HFFc6 (cell line): ENCODE measurements around the gene TTC4. TPM values are rescaled to one million over a fixed set of nuclear protein-coding genes. Genes with fewer than 3 reads are reported as not detected.

Experiments
- DNase-seq: peaks from one replicate; pipeline ENCODE4 v3.0.0-alpha.2; 2018
- H3K27ac Mint-ChIP-seq: 2 replicates; pipeline ENCODE4 v1.8.0; 2020; ENCODE audit warnings: mild to moderate bottlenecking, mixed read lengths
- H3K27me3 Mint-ChIP-seq: 2 replicates; pipeline ENCODE4 v1.8.0; 2021; ENCODE audit warnings: mild to moderate bottlenecking, moderate library complexity, mixed read lengths; ENCODE audit not compliant: insufficient read depth
- H3K36me3 Mint-ChIP-seq: 2 replicates; pipeline ENCODE4 v1.8.0; 2021; ENCODE audit warnings: low read depth, mixed read lengths
- H3K4me1 Mint-ChIP-seq: 2 replicates; pipeline ENCODE4 v1.8.0; 2020; ENCODE audit warnings: low read depth, mixed read lengths
- H3K4me3 Mint-ChIP-seq: 2 replicates; pipeline ENCODE4 v1.8.0; 2020; ENCODE audit warnings: mild to moderate bottlenecking, moderate library complexity, mixed read lengths
- H3K9me3 Mint-ChIP-seq: 2 replicates; pipeline ENCODE4 v1.8.0; 2020; ENCODE audit warnings: mild to moderate bottlenecking, mixed read lengths
- total RNA-seq, 6 experiments: library from RNA; stranded (reverse); fragmentation: NEBNext Ultra II Directional; extraction: Animal tissue kit (Norgen Biotek cat#: 25700); gene quantifications; 2 replicates in 1 of 6; 3 replicates in 5 of 6; pipeline ENCODE4 v1.2.3, GENCODE V29; 2021
- TF ChIP-seq, protein P1 (sequence below): fragments of 200-600 bp; sonication (generic); IDR thresholded peaks from 2 replicates; pipeline ENCODE4 v1.5.0; 2021; ENCODE audit warnings: antibody characterized with exemption, mild to moderate bottlenecking

Gene TTC4
- total RNA-seq, 6 experiments from 2014 or later: 20.1 to 31.5 (median 28.2) TPM

- DNase-seq: no peak
- Mint-ChIP-seq H3K36me3 (no peaks in the 10 kb centered on the region), H3K4me3 (no peak overlapping the region), H3K27ac (no peak overlapping the region), H3K9me3 (no peaks in the 10 kb centered on the region), H3K27me3 (peaks cover 32% of the 10 kb centered on the region), H3K4me1 (no peaks in the 10 kb centered on the region)
- TF ChIP-seq, protein P1, sequence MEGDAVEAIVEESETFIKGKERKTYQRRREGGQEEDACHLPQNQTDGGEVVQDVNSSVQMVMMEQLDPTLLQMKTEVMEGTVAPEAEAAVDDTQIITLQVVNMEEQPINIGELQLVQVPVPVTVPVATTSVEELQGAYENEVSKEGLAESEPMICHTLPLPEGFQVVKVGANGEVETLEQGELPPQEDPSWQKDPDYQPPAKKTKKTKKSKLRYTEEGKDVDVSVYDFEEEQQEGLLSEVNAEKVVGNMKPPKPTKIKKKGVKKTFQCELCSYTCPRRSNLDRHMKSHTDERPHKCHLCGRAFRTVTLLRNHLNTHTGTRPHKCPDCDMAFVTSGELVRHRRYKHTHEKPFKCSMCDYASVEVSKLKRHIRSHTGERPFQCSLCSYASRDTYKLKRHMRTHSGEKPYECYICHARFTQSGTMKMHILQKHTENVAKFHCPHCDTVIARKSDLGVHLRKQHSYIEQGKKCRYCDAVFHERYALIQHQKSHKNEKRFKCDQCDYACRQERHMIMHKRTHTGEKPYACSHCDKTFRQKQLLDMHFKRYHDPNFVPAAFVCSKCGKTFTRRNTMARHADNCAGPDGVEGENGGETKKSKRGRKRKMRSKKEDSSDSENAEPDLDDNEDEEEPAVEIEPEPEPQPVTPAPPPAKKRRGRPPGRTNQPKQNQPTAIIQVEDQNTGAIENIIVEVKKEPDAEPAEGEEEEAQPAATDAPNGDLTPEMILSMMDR: no peak
Measured at GRCh38 chr1:54685335-54685905, 30.2 kb upstream of the TTC4 start.

- TF ChIP-seq, protein P1: no peak
Measured at GRCh38 chr1:54686155-54686554, 29.5 kb upstream of the TTC4 start.

DNA sequence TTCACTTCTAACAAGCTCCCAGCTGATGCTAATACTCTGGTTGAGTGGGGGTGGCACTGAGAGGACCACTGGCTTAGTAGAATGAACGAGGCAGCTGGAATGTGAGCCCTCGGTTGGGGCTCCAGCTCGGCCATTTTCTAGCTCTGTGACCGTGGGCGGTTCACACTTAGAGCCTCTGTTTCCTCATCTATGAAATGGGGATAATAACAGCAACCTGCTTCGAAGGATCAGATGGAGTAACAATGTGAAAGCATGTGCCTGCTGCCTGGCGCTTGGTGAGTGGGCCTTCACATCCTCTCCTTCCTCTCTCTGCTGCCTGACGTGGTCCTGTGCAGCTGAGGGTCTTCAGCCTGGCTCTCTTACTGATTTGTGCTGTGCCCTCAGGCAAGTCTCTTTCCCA lies 20.9 kb upstream of the TTC4 start:
- TF ChIP-seq, protein P1: no peak
- Mint-ChIP-seq H3K4me1 (no peaks in the 10 kb centered on the region), H3K4me3 (no peak overlapping the region), H3K27me3 (peaks cover 33% of the 10 kb centered on the region), H3K27ac (no peak overlapping the region), H3K36me3 (no peaks in the 10 kb centered on the region), H3K9me3 (no peaks in the 10 kb centered on the region)
- no peak for DNase-seq

More at GRCh38 chr1:54686155-54686554, 29.5 kb upstream of the TTC4 start:
- Mint-ChIP-seq H3K4me1 (no peaks in the 10 kb centered on the region), H3K27ac (no peak overlapping the region), H3K36me3 (no peaks in the 10 kb centered on the region), H3K27me3 (peaks cover 36% of the 10 kb centered on the region), H3K4me3 (no peak overlapping the region), H3K9me3 (no peaks in the 10 kb centered on the region)
- no peak for DNase-seq

DNA sequence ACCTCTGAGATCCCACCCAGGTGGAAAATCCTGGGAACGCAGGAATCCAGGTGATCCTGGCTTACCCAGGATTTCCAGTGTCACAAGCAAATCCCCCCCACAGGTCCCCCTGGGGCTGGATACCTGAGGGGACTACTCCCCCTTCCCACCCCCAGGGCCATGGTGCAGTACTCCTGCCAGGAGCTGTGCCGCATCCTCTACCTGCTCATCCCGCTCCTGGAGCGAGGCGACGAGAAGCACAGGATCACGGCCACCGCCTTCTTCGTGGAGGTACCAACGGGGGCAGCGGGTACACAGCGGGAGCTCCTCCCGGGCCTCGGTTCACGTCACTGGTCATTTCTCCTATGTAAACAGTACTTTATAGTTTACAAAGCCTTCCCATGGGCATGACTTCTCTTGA lies 20.4 kb upstream of the TTC4 start:
- Mint-ChIP-seq H3K36me3 (no peaks in the 10 kb centered on the region), H3K27ac (no peak overlapping the region), H3K9me3 (no peaks in the 10 kb centered on the region), H3K27me3 (peaks cover 34% of the 10 kb centered on the region), H3K4me1 (no peaks in the 10 kb centered on the region), H3K4me3 (no peak overlapping the region)
- no peak for DNase-seq
- TF ChIP-seq, protein P1: no peak

- no peak for DNase-seq
- no peak overlapping the region for H3K4me3 Mint-ChIP-seq
- H3K4me1 Mint-ChIP-seq: no peaks in the 10 kb centered on the region
- TF ChIP-seq, protein P1: no peak
- H3K27me3 Mint-ChIP-seq: peaks cover 33% of the 10 kb centered on the region
- no peaks in the 10 kb centered on the region for H3K36me3 Mint-ChIP-seq
- no peak overlapping the region for H3K27ac Mint-ChIP-seq
- no peaks in the 10 kb centered on the region for H3K9me3 Mint-ChIP-seq
Measured at GRCh38 chr1:54695764-54696163, 19.9 kb upstream of the TTC4 start.

- no peaks in the 10 kb centered on the region for H3K36me3 Mint-ChIP-seq
- no peak overlapping the region for H3K4me3 Mint-ChIP-seq
- peaks cover 30% of the 10 kb centered on the region for H3K27me3 Mint-ChIP-seq
- no peaks in the 10 kb centered on the region for H3K4me1 Mint-ChIP-seq
- H3K9me3 Mint-ChIP-seq: no peaks in the 10 kb centered on the region
- DNase-seq: no peak
- no peak overlapping the region for H3K27ac Mint-ChIP-seq
- TF ChIP-seq, protein P1: no peak
Measured at GRCh38 chr1:54696262-54696661, 19.4 kb upstream of the TTC4 start.
